ENCODE data around the gene SGCD.

- TF ChIP-seq, protein P1, sequence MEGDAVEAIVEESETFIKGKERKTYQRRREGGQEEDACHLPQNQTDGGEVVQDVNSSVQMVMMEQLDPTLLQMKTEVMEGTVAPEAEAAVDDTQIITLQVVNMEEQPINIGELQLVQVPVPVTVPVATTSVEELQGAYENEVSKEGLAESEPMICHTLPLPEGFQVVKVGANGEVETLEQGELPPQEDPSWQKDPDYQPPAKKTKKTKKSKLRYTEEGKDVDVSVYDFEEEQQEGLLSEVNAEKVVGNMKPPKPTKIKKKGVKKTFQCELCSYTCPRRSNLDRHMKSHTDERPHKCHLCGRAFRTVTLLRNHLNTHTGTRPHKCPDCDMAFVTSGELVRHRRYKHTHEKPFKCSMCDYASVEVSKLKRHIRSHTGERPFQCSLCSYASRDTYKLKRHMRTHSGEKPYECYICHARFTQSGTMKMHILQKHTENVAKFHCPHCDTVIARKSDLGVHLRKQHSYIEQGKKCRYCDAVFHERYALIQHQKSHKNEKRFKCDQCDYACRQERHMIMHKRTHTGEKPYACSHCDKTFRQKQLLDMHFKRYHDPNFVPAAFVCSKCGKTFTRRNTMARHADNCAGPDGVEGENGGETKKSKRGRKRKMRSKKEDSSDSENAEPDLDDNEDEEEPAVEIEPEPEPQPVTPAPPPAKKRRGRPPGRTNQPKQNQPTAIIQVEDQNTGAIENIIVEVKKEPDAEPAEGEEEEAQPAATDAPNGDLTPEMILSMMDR (conservative IDR thresholded peaks at IDR 0.05; ENCODE audit: low read length) = no peak
- TF ChIP-seq EZH2phosphoT487 (IDR thresholded peaks at IDR 0.05; ENCODE audit: borderline replicate concordance, low read depth, low read length) = no peak
Measured at GRCh38 chr5:156588306-156588705, 261.3 kb downstream of the SGCD start.

Measured in OCI-LY7 (cell line).